HUDEP-2 (cell line): ENCODE measurements around the gene DDT.
"Not testable (repeated sequence)": the region's sequence is repeated elsewhere in the genome, so short reads cannot be mapped to it uniquely, and the experiment has no call there.

Source experiments
- DNase-seq, 76 experiments: peaks; one replicate each; lab custom pipeline; 2025; ENCODE audit not compliant: unreplicated experiment in 76 of 76; lab: John Stamatoyannopoulos, UW

The DDT gene

DNA sequence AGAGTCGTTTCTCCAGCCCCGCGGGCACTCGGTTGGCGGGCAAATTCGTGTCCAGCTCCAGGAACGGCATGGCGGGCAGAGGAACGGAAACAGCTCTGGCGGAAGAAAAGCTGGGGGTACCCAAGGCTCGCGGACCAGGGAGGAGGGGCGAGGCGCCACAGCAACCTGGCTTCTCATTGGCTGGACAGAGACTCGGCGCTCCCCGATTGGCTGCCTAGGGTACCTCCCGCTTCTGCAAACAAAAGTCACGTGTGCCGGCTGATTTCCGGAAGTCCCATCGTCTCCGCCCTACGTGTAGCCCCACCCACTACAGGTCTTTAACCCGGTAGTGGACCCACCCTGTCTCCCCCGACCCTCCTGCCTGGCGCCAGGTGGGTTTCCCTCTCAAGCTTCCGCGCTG is at the start of gene DDT:
TSS of gene DDT (minus strand) at position 97 of the 400 bp plus-strand sequence. CDS start at position 70, 27 bp downstream.
- not testable (repeated sequence) for DNase-seq

DNA sequence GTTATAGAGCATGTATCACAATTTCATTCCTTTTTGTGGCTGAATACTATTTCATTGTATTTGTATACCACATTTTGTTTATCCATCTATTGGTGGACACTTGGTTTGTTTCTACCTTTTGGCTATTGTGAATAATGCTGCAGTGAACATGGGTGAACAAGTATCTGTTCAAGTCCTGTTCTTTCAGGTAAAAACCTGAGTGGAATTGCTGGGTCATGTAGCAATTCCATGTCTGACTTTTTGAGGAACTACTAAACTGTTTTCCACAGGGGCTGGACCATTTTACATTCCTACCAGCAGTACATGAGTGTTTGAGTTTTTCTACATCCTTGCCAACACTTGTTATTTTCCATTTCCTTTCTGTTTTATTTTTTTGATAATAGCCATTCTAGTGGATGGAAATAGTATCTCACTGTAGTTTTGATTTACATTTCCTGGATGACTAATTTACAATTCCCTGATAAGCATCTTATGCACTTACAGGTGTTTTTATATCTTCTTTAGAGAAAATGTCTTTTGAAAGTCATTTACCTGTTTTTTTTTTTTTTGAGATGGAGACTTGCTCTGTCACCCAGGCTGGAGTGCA is 49.1 kb upstream of the DDT start:
- no peak for DNase-seq

DNA sequence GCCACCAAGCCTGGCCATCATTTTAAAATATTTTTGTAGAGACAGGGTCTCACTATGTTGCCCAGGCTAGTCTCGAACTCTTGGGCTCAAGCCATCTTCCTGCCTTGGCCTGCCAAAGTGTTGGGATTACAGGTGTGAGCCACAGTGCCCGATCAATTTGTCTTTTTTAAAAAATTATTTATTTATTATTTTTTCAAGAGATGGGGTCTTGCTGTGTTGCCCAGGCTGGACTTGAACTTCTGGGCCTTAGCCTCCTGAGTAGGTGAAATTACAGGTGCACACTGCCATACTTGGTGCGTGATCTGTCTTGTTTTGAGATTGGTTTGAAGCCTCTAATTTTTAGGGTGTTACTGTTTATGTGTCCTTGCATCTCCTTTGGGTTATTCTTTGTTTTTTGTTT is 47.1 kb upstream of the DDT start:
- no peak for DNase-seq

DNA sequence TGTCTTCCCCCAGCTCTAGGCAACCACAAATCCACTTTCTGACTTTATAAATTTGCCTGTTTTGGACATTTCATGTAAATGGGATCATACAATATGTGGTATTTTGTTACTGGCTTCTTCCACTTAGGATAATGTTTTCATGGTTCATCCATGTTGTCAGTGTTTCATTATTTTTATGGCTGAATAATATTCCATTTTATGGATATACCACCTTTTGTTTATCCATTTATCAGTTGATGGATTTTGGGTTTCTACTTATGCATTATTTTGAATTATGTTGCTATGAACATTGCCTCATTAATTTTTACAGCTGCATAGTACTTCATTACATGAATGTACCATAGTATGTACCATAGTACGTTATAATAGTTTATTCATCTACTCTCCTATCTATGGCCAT is 41.9 kb upstream of the DDT start:
- no peak for DNase-seq

DNA sequence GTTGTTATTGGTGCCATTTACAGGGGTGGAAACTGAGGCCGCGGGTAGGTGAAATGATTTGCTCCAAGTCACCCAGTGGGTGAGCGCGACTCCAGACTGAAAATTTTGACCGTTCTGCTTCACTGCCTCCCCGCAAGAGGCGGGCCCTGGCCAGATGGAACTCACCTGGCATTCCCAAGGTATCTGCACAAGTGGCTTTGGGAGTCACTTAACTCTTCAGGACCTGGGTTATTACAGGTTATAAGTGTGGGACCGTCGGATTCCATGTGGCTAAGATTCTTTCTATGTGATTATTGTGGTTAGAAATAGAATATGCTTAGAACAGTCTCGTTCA is 37.5 kb upstream of the DDT start:
- DNase-seq, result peak in 1 of 76 experiments; percentile 14

DNA sequence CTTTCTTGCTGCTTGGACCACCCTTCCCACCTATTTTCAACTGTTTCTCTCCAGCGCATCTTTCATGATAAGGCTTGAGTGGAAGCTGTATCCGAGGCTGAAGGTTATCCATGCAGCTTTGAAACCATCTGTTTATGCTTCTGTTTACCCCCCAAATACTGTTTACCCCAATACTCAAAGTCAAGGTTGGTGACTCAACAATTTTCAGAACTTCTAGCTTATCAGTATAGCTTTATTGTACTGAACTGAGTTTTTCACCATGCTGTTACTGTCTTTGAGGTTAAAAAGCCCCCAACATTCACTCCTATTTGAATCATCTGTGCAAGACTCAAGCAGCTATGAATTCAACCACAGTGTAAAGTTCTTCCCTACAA is 35.8 kb upstream of the DDT start:
- no peak for DNase-seq

DNA sequence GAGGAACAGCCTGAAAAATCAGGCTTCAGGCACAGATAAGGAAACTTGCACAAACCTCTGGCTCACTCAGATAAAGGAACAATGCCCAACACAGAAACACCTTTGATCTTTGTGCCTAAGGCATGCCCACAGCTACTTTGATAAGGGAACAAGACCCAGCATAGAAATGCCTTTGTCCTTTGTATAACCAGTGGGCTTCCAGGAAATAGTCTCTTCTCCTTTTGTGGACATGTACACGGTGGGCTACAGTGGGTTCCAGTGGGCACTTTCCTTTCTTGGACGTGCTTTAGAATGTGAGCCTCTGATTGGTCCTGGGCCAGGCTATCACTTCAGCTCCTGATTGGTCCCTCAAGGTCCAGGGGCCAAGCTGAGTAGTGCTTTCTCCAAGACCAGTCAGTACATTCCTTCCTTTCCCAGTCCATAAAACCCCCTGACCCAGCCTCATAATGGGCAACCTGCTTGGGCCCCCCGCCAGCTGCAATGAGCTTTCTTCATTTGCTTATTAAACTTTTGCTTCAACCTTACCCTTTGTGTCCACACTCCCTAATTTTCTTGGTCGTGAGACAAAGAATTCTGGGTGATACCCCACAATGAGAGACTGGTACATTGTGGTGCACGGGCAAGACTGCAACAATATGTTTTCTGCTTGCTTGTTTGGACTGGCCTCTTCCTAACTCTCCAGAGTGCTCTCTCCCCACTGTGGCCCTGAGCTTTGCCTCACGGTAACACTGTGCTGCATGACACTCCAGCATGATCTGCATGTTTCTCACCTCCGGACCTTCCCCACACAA is 35.2 kb upstream of the DDT start:
- peak in 26 of 76 experiments; percentile 9 to 76 (median 30) for DNase-seq

DNA sequence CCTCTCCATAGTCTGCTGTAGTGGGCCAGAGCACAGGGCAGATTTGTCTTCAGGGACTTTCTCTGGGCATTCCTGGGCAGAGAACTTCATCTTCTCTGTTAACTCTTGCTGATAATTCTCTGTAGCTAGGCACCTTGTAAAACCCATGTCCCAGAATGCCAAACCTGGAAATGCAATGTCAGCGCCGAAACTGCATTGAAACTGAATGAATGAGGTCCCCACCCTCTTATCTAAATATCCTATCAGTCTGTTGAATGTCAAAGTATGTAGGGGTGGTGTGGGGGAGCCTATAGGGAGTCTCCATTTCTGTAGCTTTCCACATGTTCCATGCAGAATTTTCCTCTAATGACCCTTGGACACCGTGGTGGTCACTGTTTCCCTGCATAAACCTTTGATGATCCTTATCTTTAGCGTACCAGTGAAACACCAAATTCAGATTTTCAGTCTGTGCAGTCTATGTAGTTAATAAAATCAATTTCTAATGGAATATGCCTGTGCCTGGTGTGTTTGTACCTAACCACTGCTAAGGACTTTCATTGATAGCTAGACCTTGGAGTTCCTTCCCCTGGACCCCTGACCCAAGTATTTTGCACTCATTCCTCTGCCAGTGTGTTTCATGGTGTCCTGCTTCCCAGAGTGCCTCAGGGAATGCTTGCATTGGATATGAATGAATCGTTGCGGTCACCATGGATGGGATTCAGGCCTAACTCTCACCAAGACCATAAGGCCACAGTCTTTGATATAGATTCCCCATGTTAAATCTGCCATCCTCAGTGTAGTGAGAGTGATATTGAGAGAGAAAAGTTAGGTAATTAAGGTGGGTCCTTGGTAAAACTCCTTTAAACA is 34.4 kb upstream of the DDT start:
- DNase-seq, result no peak

DNA sequence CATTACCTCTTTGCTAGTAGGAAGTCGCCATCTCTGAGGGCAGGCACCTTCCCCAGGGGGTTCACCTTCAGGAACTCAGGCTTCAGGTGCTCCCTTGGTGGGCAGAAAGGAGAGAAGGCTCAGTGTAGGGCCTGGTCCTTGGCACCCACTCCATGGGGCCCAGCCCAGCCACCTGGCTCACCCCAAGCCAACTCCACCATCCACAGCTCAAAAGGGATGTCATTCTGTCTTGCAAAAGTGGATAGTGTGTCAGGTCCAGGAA is 33.7 kb upstream of the DDT start:
- no peak for DNase-seq

DNA sequence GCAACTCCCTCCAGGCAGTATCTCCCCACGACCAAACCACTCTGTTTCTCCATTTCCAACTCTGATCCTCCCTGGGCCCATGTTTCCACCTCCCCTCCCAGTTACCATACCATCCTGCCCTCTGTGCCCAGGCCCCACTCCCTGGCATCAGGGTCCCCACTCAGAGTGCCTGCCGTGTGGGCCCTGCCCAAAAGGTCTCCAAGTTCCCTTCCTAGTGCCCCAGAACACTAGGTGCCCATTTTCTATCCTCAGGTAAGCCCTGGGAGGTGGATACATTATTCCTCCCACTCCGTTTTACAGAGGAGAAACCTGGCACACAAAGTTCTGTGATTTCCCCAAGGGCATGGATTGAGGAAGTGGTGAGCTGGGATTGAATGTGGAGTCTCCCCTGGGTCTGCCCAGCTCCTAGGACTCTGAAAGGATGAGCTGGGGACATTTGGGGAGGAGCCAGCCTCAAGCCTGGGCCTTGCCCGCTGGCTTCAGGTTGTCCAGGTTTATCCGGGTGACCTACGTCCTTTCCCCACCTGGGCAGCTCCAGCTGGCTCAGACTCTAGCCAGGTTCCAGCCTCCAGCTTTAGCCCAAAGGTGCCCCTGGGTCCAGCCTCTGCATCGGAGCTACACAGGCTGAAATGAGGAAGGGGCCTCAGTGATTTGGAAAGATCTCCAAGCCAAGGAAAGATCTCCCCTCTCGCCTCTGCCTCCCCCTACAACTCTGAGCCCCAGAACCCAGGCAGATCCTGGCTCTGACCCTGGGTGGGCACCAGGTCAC is 33.2 kb upstream of the DDT start:
- DNase-seq, result no peak

DNA sequence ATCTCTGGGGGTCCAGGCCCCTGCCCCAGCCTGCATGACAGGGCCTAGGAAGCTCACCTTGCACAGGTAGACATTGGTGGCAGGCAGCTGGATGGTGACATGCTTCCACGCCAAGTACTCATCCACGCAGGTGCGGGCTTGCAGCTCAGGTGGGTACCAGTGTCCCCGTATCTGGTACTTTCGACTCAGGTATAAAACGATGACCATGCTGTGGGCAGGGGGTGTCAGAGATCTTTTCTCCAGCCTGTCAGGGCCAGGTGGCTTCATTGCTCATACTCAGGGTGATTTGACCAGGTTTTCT is 32.6 kb upstream of the DDT start:
- no peak for DNase-seq

DNA sequence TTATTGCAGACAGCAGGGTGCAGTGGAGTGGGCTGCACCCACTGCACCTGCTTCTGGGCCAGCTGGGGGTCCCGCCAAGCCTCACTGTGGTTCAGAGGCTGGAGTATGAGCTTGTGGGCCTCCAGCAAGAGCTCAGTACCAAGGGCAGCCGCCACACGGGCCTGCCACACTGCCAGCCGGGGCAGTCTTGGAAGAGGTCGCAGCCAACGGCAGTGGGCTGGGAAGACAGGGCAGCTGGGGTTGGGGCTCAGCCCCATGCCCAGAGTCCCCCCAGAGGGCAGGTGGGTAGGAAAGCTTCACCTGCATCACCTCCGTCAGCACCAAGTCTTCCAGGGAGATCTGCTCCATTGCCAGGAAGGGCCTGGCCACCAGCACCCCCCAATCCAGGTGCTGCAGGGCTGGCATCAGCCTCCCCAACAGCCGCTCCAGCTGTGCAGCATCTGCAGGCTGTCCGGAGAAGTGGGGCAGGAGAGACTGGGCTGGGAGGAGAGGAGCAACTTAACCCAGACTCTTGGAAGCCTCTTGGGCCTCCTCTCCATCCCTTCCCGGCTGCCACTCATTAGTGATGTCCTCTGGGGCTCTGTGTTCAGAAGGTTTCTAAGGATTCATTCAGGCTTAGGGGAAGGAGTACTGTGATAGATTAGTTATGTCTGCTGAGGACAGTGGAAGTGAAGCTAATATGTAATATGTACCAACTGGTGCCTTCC is 32.1 kb upstream of the DDT start:
- no peak for DNase-seq

DNA sequence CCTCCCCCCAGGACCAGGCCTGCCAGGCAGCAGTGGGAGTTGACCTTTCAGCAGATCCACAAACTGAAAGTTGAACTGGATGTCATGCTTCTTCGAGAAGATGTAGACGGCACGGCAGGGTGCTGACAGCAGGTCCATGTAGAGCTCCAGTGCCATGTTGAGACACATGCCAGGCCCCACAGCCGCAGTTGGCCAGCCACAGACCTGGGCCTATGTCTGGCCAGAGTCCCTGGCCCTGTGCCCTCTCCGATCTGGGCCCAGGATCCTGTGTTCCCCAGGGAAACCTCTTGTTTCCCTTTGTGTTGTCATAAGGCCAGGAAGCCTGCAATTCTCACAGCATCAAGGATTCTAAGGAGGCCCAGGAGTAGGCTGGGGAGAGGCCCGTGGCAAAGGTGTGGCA is 31.0 kb upstream of the DDT start, which contains the start of gene GSTT4:
TSS of gene GSTT4 (minus strand) at position 253 of the 400 bp plus-strand sequence. CDS start at position 156, 97 bp downstream.
- no peak for DNase-seq

DNA sequence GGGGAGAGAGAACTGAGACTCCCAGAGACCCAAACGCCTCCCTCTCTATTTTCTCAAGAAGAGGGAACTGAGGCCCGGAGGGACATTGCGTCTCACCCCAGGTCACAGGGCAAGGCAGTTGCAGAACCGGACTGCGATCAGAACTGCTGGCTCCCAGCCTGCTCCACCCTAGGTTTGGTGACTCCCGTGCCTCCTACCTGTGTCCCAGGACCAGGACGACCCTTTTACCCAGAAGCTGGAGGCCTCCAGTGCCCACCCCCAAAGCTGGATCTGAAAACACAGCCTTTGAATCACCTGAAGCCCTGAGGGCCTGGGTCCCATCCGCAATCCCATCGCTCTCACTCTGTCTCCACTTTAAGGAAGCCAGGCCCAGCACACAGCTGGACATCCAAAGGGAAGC is 29.6 kb upstream of the DDT start:
- DNase-seq, result no peak

DNA sequence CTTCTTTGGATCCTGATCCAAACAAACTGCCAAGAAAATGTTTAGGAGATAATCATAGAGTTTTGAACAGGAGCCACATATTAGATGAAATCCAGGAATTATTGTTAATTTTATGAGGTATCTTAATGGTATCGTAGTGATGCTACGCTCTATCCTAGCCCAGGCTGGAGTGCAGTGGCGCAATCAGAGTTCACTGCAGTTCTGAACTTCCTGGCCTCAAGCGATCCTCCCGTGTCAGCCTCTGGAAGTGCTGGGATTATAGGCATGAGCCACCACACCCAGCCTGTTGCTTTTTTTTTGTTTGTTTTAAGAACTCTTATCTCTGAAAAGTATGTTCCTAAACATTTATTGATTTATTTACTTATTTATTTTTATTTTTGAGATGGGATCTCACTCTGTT is 28.6 kb upstream of the DDT start:
- DNase-seq, result no peak

DNA sequence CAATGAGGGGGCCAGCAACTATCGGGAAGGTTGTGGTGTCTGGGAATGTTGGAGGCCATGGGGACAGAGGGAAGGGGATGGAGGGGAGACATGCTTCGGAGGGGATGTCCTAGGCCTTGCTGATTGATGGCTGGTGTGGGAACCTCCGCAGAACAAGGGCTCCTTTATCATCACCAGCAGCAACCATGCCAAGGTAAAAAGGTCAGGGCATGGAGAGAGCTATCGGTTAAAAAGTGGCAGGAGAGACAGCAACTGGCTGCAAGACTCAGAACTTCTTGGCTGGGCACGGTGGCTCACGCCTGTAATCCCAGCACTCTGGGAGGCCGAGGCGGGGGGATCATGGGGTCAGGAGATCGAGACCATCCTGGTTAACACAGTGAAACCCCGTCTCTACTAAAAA is 28.0 kb upstream of the DDT start:
- DNase-seq, result no peak

DNA sequence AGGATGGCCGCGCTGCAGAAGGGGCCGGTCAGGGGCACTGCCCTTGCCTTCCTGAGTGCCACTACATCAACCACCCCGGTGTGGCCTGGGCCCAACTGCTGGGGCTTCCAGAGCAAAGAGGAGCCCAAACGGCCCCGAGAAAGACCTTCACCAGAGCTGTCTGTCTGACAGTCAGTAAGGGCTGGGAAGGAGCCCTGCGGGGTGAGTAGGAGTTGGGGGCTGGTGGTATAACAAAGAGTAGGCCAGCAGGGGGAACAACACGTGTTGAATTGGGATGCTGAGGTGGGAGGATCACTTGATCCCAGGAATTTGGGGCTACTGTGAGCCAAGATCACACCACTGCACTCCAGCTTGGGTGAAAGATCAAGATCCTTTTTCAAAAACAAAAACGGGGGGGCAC is 27.1 kb upstream of the DDT start:
- no peak for DNase-seq

DNA sequence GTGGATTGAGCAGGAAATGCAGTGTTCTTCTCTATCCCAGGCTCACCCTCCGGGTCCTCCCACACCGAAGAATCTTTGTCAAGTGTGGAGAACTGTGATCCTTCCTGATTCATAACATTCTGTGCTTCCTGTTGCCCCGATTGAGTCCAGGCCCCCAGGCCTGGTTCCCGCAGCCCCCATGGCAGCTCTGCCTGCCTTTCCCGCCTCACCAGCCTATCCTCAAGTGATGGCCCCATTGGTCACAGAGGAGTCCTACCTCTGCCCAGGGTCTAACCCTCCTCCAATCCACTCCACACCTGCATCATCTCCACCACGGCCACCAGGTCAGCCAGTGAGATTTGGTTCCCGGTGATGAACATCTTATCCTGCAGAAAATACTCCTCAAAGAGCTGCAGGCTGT is 25.5 kb upstream of the DDT start:
- not testable (repeated sequence) for DNase-seq

DNA sequence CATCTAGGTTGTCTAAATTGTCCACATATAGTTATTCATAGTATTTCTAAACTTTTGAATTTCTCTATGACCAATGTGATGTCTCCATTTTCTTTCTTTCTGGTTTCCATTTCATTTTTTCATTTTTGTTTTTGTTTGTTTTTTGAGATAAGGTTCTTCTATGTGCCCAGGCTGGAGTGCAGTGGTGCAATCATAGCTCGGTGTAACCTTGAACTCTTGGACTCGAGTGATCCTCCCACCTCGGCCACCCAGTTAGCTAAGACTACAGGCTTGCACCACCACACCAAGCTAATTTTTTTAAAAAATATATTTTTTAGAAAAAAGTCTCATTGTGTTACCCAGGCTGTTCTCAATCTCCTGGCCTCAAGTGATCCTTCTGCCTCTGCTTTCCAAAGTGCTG is 22.9 kb upstream of the DDT start:
- DNase-seq, result no peak

DNA sequence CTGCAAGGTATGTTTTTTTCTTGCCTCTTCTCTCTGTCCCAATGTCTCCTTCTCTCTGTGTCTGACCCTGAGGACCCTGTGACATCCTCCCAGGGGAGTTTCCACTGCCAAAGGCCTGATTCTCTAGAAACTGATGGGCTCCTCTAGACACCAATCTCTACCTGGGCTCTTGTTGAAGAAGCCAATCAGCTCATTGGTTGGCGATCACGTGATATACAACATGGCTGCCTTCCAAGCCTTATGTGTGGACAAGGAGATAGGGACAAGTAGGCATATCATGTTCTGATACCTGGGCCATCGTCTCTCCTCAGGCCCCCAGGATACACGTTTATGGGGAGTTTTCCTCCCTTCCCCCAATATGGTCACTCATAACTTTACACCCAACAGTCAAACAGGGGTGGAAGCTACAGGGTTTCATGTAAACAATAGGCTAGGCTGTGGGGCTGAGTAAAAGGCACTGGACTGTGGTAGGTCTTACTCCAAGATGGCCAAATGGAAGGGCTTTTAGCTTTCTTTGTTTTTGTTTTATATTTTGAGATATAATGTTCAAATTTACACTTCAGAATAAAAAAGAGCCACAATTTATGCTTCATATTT is 19.4 kb upstream of the DDT start:
- DNase-seq, result peak in 71 of 76 experiments; percentile 18 to 86 (median 59)
